CD4-positive, alpha-beta memory T cell (primary cell): ENCODE measurements around the gene RNFT2. TPM values are rescaled to one million over a fixed set of nuclear protein-coding genes. Genes with fewer than 3 reads are reported as not detected.

Source experiments
- CTCF ChIA-PET: fragments of 350-600 bp; sonication (Branson Sonifier 250); formaldehyde crosslinking; loops from one replicate; lab custom pipeline; 2021; ENCODE audit warnings: inconsistent platforms; ENCODE audit not compliant: partially characterized antibody; lab: Charles Lee
- POLR2A ChIA-PET: fragments of 350-600 bp; sonication (Branson Sonifier 250); formaldehyde crosslinking; loops from one replicate; lab custom pipeline; 2021; ENCODE audit not compliant: partially characterized antibody; lab: Charles Lee
- DNase-seq, 5 donors: peaks; one replicate each; pipeline versions ENCODE4 v3.0.0 to v3.0.0-alpha.2; 2020 to 2022; ENCODE audit warnings: mixed read lengths in 1 of 5
- H3K27ac ChIP-seq: one replicate; pipeline ENCODE4 v1.7.0; 2013; ENCODE audit warnings: low read depth, low read length
- H3K27me3 ChIP-seq: 2 replicates; pipeline ENCODE4 v1.7.0; 2013; ENCODE audit warnings: mild to moderate bottlenecking, low read length, moderate library complexity; ENCODE audit not compliant: insufficient read depth
- H3K36me3 ChIP-seq: 2 replicates; pipeline ENCODE4 v1.7.0; 2013; ENCODE audit warnings: mild to moderate bottlenecking, low read length, moderate library complexity; ENCODE audit not compliant: insufficient read depth
- H3K4me1 ChIP-seq: 2 replicates; pipeline ENCODE4 v1.7.0; 2013; ENCODE audit warnings: mild to moderate bottlenecking, low read length, moderate library complexity; ENCODE audit not compliant: insufficient read depth
- H3K4me3 ChIP-seq, 2 donors: one replicate each; pipeline ENCODE4 v1.7.0; 2013; ENCODE audit warnings: low read length in 2 of 2, mild to moderate bottlenecking in 1 of 2
- H3K9me3 ChIP-seq, 2 donors: one replicate each; pipeline ENCODE4 v1.7.0; 2013; ENCODE audit warnings: low read length in 2 of 2, control low read depth in 1 of 2; ENCODE audit not compliant: control insufficient read depth in 1 of 2
- H3K27ac Mint-ChIP-seq, 7 donors: one replicate each; pipeline ENCODE4 v1.8.0; 2020 to 2021; ENCODE audit warnings: mixed read lengths in 7 of 7, mild to moderate bottlenecking in 6 of 7, inconsistent platforms in 3 of 7, moderate library complexity in 3 of 7
- H3K27me3 Mint-ChIP-seq, 2 donors: one replicate each; pipeline ENCODE4 v1.8.0; 2020 to 2021; ENCODE audit warnings: mixed read lengths in 2 of 2
- H3K36me3 Mint-ChIP-seq, 2 donors: one replicate each; pipeline ENCODE4 v1.8.0; 2020 to 2021; ENCODE audit warnings: mixed read lengths in 2 of 2, inconsistent platforms in 1 of 2, mild to moderate bottlenecking in 1 of 2
- H3K4me1 Mint-ChIP-seq, 4 donors: one replicate each; pipeline ENCODE4 v1.8.0; 2020 to 2021; ENCODE audit warnings: mixed read lengths in 4 of 4, mild to moderate bottlenecking in 1 of 4
- H3K4me3 Mint-ChIP-seq, 8 donors: one replicate each; pipeline ENCODE4 v1.8.0; 2020 to 2021; ENCODE audit warnings: mixed read lengths in 8 of 8, mild to moderate bottlenecking in 7 of 8, moderate library complexity in 6 of 8, inconsistent platforms in 3 of 8
- H3K9me3 Mint-ChIP-seq, 8 donors: one replicate each; pipeline ENCODE4 v1.8.0; 2020 to 2021; ENCODE audit warnings: mixed read lengths in 8 of 8, mild to moderate bottlenecking in 5 of 8, inconsistent platforms in 3 of 8, moderate library complexity in 1 of 8
- intact Hi-C: fragments of 100-400 bp; cut with micrococcal nuclease; formaldehyde crosslinking; loops from one replicate; pipeline ENCODE4 v1.15.1; 2023
- polyA plus RNA-seq, 2 donors: library from polyadenylated mRNA; unstranded; fragments of 300-500 nt; fragmentation: Illumina TruSeq; gene quantifications; one replicate each; pipeline ENCODE4 v1.2.3, GENCODE V29; 2021
- total RNA-seq, 2 experiments: library from RNA; stranded (reverse); gene quantifications; one replicate each; pipeline ENCODE4 v1.2.3, GENCODE V29; 2021

Gene RNFT2
- total and polyA plus RNA-seq, 4 experiments from 2014 or later: 0.88 to 5.9 (median 3.1) TPM

DNA sequence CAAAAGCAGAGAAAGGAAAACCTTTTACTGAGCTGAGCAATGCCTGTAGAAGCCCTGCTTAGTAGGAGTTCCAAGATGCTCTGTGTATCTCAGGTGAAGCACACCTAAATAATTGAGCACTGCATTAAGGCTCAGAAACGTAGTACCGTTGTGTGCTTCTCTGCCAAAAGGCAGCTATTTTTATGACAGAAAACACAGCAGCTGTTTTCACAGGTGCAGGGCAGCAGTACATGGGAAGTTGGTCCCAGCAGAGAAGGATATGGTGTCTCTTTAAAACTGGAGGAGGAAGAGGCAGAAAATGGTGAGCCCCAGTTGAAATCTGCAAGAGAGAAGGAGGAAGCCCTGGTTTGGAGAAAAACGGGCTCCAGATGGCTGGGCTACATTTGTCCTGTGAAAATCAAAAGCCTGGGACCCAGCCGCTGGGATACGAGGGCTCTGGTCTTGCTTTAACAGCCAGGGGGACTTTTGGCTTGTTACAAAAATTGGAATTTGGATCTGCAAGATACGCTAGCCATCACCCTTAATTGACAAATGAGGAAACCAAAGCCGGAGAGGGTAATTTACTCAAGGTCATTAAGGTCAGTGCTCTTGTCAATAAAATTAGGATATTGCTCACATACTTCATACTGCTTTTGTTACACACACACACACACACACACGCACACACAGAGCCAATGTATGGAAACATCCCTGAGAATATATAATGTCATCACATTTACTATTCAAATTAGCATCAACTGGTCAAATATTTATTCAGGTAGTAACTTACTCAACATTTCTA is 27.6 kb upstream of the RNFT2 start:
- Mint-ChIP-seq H3K27me3 (peaks cover 1% of the 10 kb centered on the region in 2 donors), H3K36me3 (peaks cover 3 to 14% of the 10 kb centered on the region in 2 donors), H3K27ac (peak overlapping the region in 3 of 7 donors; percentile 0 to 47 (median 16)), H3K9me3 (no peaks in the 10 kb centered on the region), H3K4me3 (no peak overlapping the region), H3K4me1 (peaks cover 8 to 13% (median 10%) of the 10 kb centered on the region in 4 donors)
- intact Hi-C loops: no loop called here
- peaks cover 5% of the 10 kb centered on the region for H3K27me3 ChIP-seq
- ChIA-PET CTCF (interaction anchor here (1.0 to 3.2 kb wide), 10 partner anchors 9 to 713 kb away, joined by 3 to 25 read pairs (median 12); no protein-coding TSS in a partner anchor), POLR2A (interaction anchor here (0.6 kb wide), 1 partner anchor 96 kb away, joined by 3 read pairs; no protein-coding TSS in a partner anchor)
- no peak overlapping the region for H3K27ac ChIP-seq
- H3K4me1 ChIP-seq: peaks cover 11% of the 10 kb centered on the region
- H3K36me3 ChIP-seq: peaks cover 5% of the 10 kb centered on the region
- H3K9me3 ChIP-seq: no peaks in the 10 kb centered on the region
- H3K4me3 ChIP-seq: no peak overlapping the region
- DNase-seq: no peak

DNA sequence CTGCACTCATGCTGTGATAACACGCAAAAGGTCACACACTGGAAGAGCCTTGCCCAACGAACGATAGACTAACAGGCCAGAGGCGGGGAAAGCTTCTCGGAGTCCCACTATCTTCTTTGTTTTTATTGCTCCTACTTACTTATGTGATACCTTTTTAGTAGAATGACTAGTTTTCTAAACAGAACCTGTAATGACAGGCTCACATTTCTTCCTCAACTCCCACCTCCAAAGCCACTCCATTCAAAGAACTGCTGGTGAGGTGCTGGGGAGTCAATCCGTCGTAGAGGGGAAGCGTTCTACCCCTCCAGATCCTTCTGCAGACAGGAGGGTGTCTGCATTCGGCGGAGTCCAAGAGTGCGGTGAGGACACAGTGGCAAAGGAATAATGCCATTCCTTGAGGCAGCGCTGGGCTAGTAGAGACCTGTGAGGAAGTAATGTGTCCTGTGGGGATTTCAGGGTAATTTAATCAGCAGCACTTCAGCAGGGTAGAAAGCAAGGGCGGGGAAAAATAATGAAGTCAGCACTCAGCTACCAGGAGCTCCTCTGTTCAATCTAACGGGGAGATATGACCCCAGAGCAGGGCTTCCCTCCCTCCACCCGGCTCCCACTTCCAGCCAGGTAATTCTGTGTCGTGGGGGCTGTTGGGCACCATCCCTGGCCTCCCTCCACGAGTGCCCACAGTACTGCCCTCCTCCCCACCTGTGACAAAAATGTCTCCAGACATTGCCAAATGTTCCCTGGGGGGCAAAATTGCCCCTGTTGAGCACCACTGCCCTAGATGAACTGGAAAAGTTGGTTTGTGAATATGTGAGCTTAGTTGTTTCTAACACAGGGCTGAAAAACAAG is 25.4 kb upstream of the RNFT2 start:
- H3K27ac Mint-ChIP-seq: peak overlapping the region in 2 of 7 donors; percentile 62 to 63

DNA sequence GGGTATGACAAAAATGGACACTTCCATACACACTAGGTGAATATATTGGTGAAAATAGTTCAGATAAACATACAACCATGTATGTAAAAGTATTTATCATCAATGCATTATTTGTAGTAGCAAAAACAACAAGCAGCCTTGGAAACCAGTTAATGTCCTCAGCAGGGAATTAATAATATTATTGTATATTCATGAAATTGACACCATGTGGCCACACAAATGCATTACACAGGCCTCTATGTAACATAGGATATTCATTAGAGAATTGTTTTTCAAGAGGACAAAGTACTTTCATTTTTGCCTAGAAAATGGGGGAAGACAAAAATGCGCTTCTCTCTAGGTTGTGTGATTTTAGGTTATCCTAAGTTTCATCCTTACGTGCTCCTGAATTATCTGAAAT is 24.6 kb upstream of the RNFT2 start:
- peak overlapping the region in 4 of 7 donors; percentile 24 to 62 (median 46) for H3K27ac Mint-ChIP-seq
- H3K9me3 Mint-ChIP-seq: no peaks in the 10 kb centered on the region
- Histone ChIP-seq H3K27me3 (peaks cover 5% of the 10 kb centered on the region), H3K9me3 (no peaks in the 10 kb centered on the region), H3K36me3 (peaks cover 27% of the 10 kb centered on the region), H3K4me1 (peaks cover 8% of the 10 kb centered on the region), H3K27ac (no peak overlapping the region), H3K4me3 (no peak overlapping the region)
- H3K36me3 Mint-ChIP-seq: peaks cover 20 to 42% of the 10 kb centered on the region in 2 donors
- H3K27me3 Mint-ChIP-seq: peaks cover 1% of the 10 kb centered on the region in 2 donors
- POLR2A ChIA-PET: no interaction called here
- intact Hi-C loops: no loop called here
- CTCF ChIA-PET: interaction anchor here (1.5 kb wide), 1 partner anchor 10 kb away, joined by 5 read pairs; no protein-coding TSS in a partner anchor
- H3K4me1 Mint-ChIP-seq: peaks cover 7 to 11% (median 9%) of the 10 kb centered on the region in 4 donors
- H3K4me3 Mint-ChIP-seq: no peak overlapping the region
- DNase-seq: no peak

More for the DNA sequence above, 25.4 kb upstream of the RNFT2 start:
- Mint-ChIP-seq H3K27me3 (peaks cover 1% of the 10 kb centered on the region in 2 donors), H3K4me3 (no peak overlapping the region), H3K36me3 (peaks cover 20 to 35% of the 10 kb centered on the region in 2 donors), H3K4me1 (peaks cover 8 to 13% (median 10%) of the 10 kb centered on the region in 4 donors), H3K9me3 (no peaks in the 10 kb centered on the region)
- Histone ChIP-seq H3K9me3 (no peaks in the 10 kb centered on the region), H3K4me1 (peaks cover 11% of the 10 kb centered on the region), H3K4me3 (no peak overlapping the region), H3K27ac (no peak overlapping the region), H3K27me3 (peaks cover 5% of the 10 kb centered on the region), H3K36me3 (peaks cover 24% of the 10 kb centered on the region)
- CTCF ChIA-PET: interaction anchor here (1.5 kb wide), 1 partner anchor 9 kb away, joined by 5 read pairs; no protein-coding TSS in a partner anchor
- POLR2A ChIA-PET: no interaction called here
- intact Hi-C loops: no loop called here
- DNase-seq: no peak

DNA sequence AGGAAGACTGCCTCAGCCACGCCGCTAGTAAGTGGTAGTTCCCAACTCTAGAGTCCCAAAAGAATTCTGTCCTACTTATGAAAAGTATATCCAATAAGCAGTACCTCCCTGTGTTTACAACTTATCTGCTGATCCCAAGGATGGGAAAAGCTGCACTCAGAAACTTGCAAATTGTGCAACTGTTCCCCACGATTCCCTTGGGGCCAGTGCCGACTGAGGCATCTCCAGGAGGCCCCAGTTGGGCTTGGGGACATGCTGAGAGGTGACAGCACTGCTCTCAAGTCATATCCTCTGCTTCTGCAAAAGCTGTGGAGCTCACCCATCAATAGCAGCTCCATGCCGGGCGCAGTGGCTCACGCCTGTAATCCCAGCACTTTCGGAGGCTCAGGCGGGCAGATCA is 23.9 kb upstream of the RNFT2 start:
- Mint-ChIP-seq H3K27me3 (no peaks in the 10 kb centered on the region), H3K9me3 (no peaks in the 10 kb centered on the region), H3K4me3 (no peak overlapping the region), H3K27ac (peak overlapping the region in 4 of 7 donors; percentile 32 to 70 (median 60)), H3K36me3 (peaks cover 20 to 48% of the 10 kb centered on the region in 2 donors), H3K4me1 (peaks cover 1 to 5% (median 2%) of the 10 kb centered on the region in 4 donors)
- Histone ChIP-seq H3K27me3 (peaks cover 5% of the 10 kb centered on the region), H3K27ac (no peak overlapping the region), H3K4me3 (no peak overlapping the region), H3K4me1 (peaks cover 2% of the 10 kb centered on the region), H3K9me3 (no peaks in the 10 kb centered on the region), H3K36me3 (peaks cover 34% of the 10 kb centered on the region)
- CTCF ChIA-PET: interaction anchor here (1.5 kb wide), 1 partner anchor 11 kb away, joined by 5 read pairs; no protein-coding TSS in a partner anchor
- intact Hi-C loops: no loop called here
- POLR2A ChIA-PET: no interaction called here
- DNase-seq: no peak

DNA sequence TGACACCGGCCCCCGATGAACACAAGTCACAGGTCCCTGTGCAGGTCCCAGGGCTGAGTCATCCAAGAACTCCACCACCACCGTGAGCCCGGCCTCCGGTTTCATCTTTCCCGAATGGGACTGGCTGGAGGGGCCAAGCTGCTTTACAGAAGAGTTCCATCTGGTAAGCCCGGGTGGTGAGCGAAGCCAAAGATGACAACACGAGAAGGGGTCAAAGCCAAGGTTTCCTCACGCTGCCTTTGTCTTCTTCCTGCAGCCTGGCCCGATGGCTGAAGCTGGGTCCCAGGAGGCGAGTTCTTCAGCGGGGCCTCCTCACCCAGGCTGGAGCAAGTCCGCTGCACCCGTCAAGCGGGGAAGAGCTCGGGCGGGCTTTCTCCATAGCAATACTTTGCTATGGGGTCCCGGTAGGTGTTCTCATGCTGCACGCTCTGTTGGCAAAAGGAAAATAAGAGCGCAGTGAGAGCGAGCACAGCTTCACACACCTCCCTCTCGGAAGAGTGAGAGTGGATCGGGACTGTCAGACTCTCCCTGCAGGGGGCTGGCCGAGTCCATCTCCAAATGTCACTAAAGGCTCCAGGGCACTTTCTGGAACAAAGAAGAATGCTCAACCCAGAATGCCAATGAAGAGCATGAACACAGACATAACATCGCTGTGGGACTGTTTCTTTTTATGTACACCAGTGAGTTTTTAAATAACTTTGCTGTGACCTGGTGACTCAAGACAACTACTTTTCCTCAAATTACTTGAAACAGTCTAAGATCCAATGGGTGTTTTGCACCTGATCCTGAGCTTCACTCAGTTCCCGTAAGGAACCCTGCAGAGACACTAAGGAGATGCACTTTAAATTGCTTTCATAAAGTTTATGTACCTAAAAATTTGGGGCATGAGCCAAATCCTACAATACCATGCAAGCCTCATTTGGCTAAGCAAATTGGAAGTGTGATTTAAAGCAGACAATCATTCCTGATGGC is 20.4 kb upstream of the RNFT2 start:
- peaks cover 0 to 3% (median 0%) of the 10 kb centered on the region in 4 donors for H3K4me1 Mint-ChIP-seq
- intact Hi-C loops: no loop called here
- Histone ChIP-seq H3K36me3 (peaks cover 69% of the 10 kb centered on the region), H3K4me3 (no peak overlapping the region), H3K27me3 (no peaks in the 10 kb centered on the region), H3K4me1 (no peaks in the 10 kb centered on the region), H3K27ac (no peak overlapping the region), H3K9me3 (no peaks in the 10 kb centered on the region)
- no peak overlapping the region for H3K27ac Mint-ChIP-seq
- DNase-seq: no peak
- ChIA-PET POLR2A (no interaction called here), CTCF (interaction anchor here (1.8 to 2.4 kb wide), 2 partner anchors 8 to 14 kb away, joined by 6 to 16 read pairs; no protein-coding TSS in a partner anchor)
- no peaks in the 10 kb centered on the region for H3K27me3 Mint-ChIP-seq
- no peaks in the 10 kb centered on the region for H3K9me3 Mint-ChIP-seq
- H3K4me3 Mint-ChIP-seq: no peak overlapping the region
- H3K36me3 Mint-ChIP-seq: peaks cover 39 to 78% of the 10 kb centered on the region in 2 donors

DNA sequence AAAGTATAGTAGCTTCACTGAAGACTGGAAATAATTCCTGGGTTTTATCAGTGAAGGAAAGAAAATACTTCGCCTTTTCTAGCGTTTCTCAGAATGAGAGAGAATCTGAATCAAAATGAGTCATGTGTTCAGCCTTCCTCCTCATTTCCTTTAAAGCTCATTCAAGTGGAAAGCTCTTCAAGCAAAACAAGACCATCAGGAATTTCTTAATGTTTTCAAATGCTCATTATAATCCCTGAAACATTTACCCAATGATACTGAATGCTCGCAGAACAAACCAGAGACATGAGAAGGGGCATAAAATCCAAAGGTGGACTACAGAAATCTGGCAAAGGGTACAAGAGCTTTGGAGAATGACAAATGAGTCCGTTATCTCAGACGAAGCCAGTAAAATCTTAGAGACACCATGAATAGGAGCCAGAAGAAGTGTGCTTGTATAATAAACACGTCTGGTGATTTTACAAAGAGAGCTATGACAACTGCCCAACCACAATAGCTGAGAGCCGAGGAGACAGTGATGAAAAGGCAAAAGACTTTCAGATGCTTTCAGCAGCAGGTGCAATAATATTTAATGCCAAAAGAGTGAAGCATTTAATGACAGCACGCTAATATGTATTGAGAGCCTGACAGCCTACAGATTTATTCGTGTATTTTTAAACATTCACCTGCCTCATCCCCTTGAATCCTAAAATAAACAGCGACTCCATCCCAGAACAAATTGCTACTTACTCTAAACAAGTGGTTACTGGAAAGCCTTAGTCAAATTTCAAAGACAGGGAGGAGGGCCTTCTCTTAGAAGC is 19.3 kb upstream of the RNFT2 start:
- H3K27me3 Mint-ChIP-seq: no peaks in the 10 kb centered on the region

More for the DNA sequence above, 19.3 kb upstream of the RNFT2 start:
- intact Hi-C loops: no loop called here
- Histone ChIP-seq H3K36me3 (peaks cover 72% of the 10 kb centered on the region), H3K27ac (no peak overlapping the region), H3K4me3 (no peak overlapping the region), H3K27me3 (no peaks in the 10 kb centered on the region), H3K4me1 (no peaks in the 10 kb centered on the region), H3K9me3 (no peaks in the 10 kb centered on the region)
- no peak for DNase-seq
- peak overlapping the region in 1 of 7 donors; percentile 22 for H3K27ac Mint-ChIP-seq
- ChIA-PET POLR2A (interaction anchor here (0.5 kb wide), 1 partner anchor 468 kb away, joined by 3 read pairs; no protein-coding TSS in a partner anchor), CTCF (interaction anchor here (1.8 to 2.4 kb wide), 2 partner anchors 10 to 15 kb away, joined by 6 to 16 read pairs; no protein-coding TSS in a partner anchor)
- H3K36me3 Mint-ChIP-seq: peaks cover 42 to 82% of the 10 kb centered on the region in 2 donors
- H3K9me3 Mint-ChIP-seq: no peaks in the 10 kb centered on the region
- H3K4me3 Mint-ChIP-seq: peak overlapping the region in 1 of 8 donors; percentile 50
- H3K4me1 Mint-ChIP-seq: peaks cover 0 to 3% (median 0%) of the 10 kb centered on the region in 4 donors
